SK-N-SH treated with all-trans-retinoic acid at 6 μM for 48 hours (cell line): ENCODE measurements around the gene ABHD13.

Experiments
- ATAC-seq: fragments of 200-7000 bp; cut with Tn5 transposase; 3 replicates; pipeline ENCODE4 v1.9.1; 2020; ENCODE audit warnings: mild to moderate bottlenecking, moderate library complexity
- ARNTL ChIP-seq: fragments of 450-650 bp; formaldehyde crosslinking; IDR thresholded peaks from 2 replicates; pipeline ENCODE4 v1.5.0; 2020; ENCODE audit warnings: low read depth, mild to moderate bottlenecking, moderate library complexity, borderline replicate concordance
- BACH2 ChIP-seq: fragments of 250-450 bp; sonication (Bioruptor Pico); IDR thresholded peaks from 2 replicates; pipeline ENCODE4 v1.9.0; 2021; ENCODE audit warnings: mild to moderate bottlenecking, borderline replicate concordance
- CREB5 ChIP-seq: fragments of 250-450 bp; sonication (Bioruptor Pico); IDR thresholded peaks from 2 replicates; pipeline ENCODE4 v1.5.1; 2020; ENCODE audit warnings: low read depth, mild to moderate bottlenecking, moderate library complexity
- CSDC2 ChIP-seq: fragments of 250-450 bp; sonication (Bioruptor Pico); IDR thresholded peaks from 2 replicates; pipeline ENCODE4 v1.5.0; 2020; ENCODE audit warnings: mild to moderate bottlenecking, moderate library complexity
- ESRRG ChIP-seq: fragments of 250-450 bp; sonication (Bioruptor Pico); IDR thresholded peaks from 2 replicates; pipeline ENCODE4 v1.6.1; 2021; ENCODE audit warnings: mild to moderate bottlenecking
- GLIS3 ChIP-seq: fragments of 250-450 bp; sonication (Bioruptor Pico); IDR thresholded peaks from 2 replicates; pipeline ENCODE4 v1.5.0; 2020; ENCODE audit warnings: mild to moderate bottlenecking, moderate library complexity
- ISL1 ChIP-seq: fragments of 250-450 bp; sonication (Bioruptor Pico); IDR thresholded peaks from 2 replicates; pipeline ENCODE4 v2.1.2; 2022; ENCODE audit warnings: mild to moderate bottlenecking, moderate library complexity
- OSR1 ChIP-seq: fragments of 250-450 bp; sonication (Bioruptor Pico); IDR thresholded peaks from 2 replicates; pipeline ENCODE4 v1.8.0; 2022; ENCODE audit warnings: moderate library complexity, mild to moderate bottlenecking, inconsistent platforms
- PATZ1 ChIP-seq: fragments of 250-450 bp; sonication (Bioruptor Pico); IDR thresholded peaks from 2 replicates; pipeline ENCODE4 v1.8.0; 2020; ENCODE audit warnings: mild to moderate bottlenecking, moderate library complexity, borderline replicate concordance
- PPARA ChIP-seq: fragments of 250-450 bp; sonication (Bioruptor Pico); IDR thresholded peaks from 2 replicates; pipeline ENCODE4 v1.5.0; 2020; ENCODE audit warnings: mild to moderate bottlenecking, borderline replicate concordance
- RARB ChIP-seq: fragments of 250-450 bp; sonication (Bioruptor Pico); IDR thresholded peaks from 2 replicates; pipeline ENCODE4 v1.8.0; 2021; ENCODE audit warnings: mild to moderate bottlenecking, moderate library complexity
- SNAI2 ChIP-seq: fragments of 250-450 bp; sonication (Bioruptor Pico); IDR thresholded peaks from 2 replicates; pipeline ENCODE4 v1.5.0; 2020; ENCODE audit warnings: mild to moderate bottlenecking, moderate library complexity
- TCF4 ChIP-seq: fragments of 250-450 bp; sonication (Bioruptor Pico); IDR thresholded peaks from 2 replicates; pipeline ENCODE4 v1.8.0; 2021; ENCODE audit warnings: mild to moderate bottlenecking, moderate library complexity, borderline replicate concordance
- TOX ChIP-seq: fragments of 250-450 bp; sonication (Bioruptor Pico); IDR thresholded peaks from 2 replicates; pipeline ENCODE4 v1.8.0; 2021; ENCODE audit warnings: mild to moderate bottlenecking, moderate library complexity, borderline replicate concordance
- TSHZ2 ChIP-seq: fragments of 250-450 bp; sonication (Bioruptor Pico); IDR thresholded peaks from 2 replicates; pipeline ENCODE4 v1.5.0; 2020; ENCODE audit warnings: mild to moderate bottlenecking, moderate library complexity
- ZC3H10 ChIP-seq: fragments of 250-450 bp; sonication (Bioruptor Pico); IDR thresholded peaks from 2 replicates; pipeline ENCODE4 v1.5.1; 2021; ENCODE audit warnings: mild to moderate bottlenecking, moderate library complexity
- ZFP3 ChIP-seq: fragments of 250-450 bp; sonication (Bioruptor Pico); IDR thresholded peaks from 2 replicates; pipeline ENCODE4 v1.5.0; 2020; ENCODE audit warnings: mild to moderate bottlenecking, moderate library complexity
- ZFP30 ChIP-seq: fragments of 450-650 bp; formaldehyde crosslinking; IDR thresholded peaks from 2 replicates; pipeline ENCODE4 v1.5.0; 2022; ENCODE audit warnings: mild to moderate bottlenecking, moderate library complexity
- ZNF565 ChIP-seq: fragments of 450-650 bp; formaldehyde crosslinking; conservative IDR thresholded peaks from 2 replicates; pipeline ENCODE4 v1.5.0; 2020; ENCODE audit warnings: low read depth, mild to moderate bottlenecking, moderate library complexity
- ZNF70 ChIP-seq: fragments of 450-650 bp; formaldehyde crosslinking; IDR thresholded peaks from 2 replicates; pipeline ENCODE4 v1.5.0; 2020; ENCODE audit warnings: mild to moderate bottlenecking, moderate library complexity
- ZNF8 ChIP-seq: fragments of 450-650 bp; formaldehyde crosslinking; IDR thresholded peaks from 2 replicates; pipeline ENCODE4 v1.5.0; 2020; ENCODE audit warnings: mild to moderate bottlenecking, moderate library complexity

The ABHD13 gene

GRCh38 chr13:108274718-108275117 is 56.5 kb downstream of the ABHD13 start:
- ATAC-seq, result no peak
- TF ChIP-seq ZNF70 (CRISPR knock-in tag) (no peak), ARNTL (CRISPR knock-in tag) (no peak), SNAI2 (CRISPR knock-in tag) (no peak), PATZ1 (CRISPR knock-in tag) (no peak), TCF4 (CRISPR knock-in tag) (no peak), ESRRG (no peak), ISL1 (no peak)

GRCh38 chr13:108276060-108276459 is 57.9 kb downstream of the ABHD13 start:
- TF ChIP-seq RARB (CRISPR knock-in tag) (no peak), BACH2 (CRISPR knock-in tag) (no peak), OSR1 (CRISPR knock-in tag) (no peak), CSDC2 (CRISPR knock-in tag) (no peak), SNAI2 (CRISPR knock-in tag) (no peak), TSHZ2 (CRISPR knock-in tag) (no peak), TCF4 (CRISPR knock-in tag) (no peak), ARNTL (CRISPR knock-in tag) (no peak), ZFP3 (CRISPR knock-in tag) (no peak), ZNF8 (CRISPR knock-in tag) (no peak), ZC3H10 (no peak), GLIS3 (CRISPR knock-in tag) (no peak), PPARA (CRISPR knock-in tag) (no peak), ZFP30 (no peak), TOX (CRISPR knock-in tag) (no peak)
- no peak for ATAC-seq

GRCh38 chr13:108278466-108278865 is 60.3 kb downstream of the ABHD13 start:
- no peak for ATAC-seq
- TF ChIP-seq ZFP30, result no peak
- no peak for TF ChIP-seq TOX (CRISPR knock-in tag)
- TF ChIP-seq, all 23 proteins: peak for 0

- no peak for ATAC-seq
- TF ChIP-seq ZFP30, result no peak
- TF ChIP-seq RARB (CRISPR knock-in tag), result no peak
- TF ChIP-seq GLIS3 (CRISPR knock-in tag), result no peak
- TF ChIP-seq TOX (CRISPR knock-in tag), result no peak
- no peak for TF ChIP-seq SNAI2 (CRISPR knock-in tag)
- TF ChIP-seq PATZ1 (CRISPR knock-in tag), result no peak
- no peak for TF ChIP-seq ZNF8 (CRISPR knock-in tag)
- no peak for TF ChIP-seq TCF4 (CRISPR knock-in tag)
- TF ChIP-seq ESRRG, result no peak
- no peak for TF ChIP-seq ARNTL (CRISPR knock-in tag)
- no peak for TF ChIP-seq ZFP3 (CRISPR knock-in tag)
- no peak for TF ChIP-seq ZNF70 (CRISPR knock-in tag)
These were observed 63.7 kb downstream of the ABHD13 start for GRCh38 chr13:108281901-108282300.

GRCh38 chr13:108283110-108283509 is 64.9 kb downstream of the ABHD13 start:
- TF ChIP-seq PATZ1 (CRISPR knock-in tag), result no peak
- no peak for TF ChIP-seq ESRRG
- no peak for TF ChIP-seq TOX (CRISPR knock-in tag)
- no peak for TF ChIP-seq SNAI2 (CRISPR knock-in tag)
- no peak for TF ChIP-seq OSR1 (CRISPR knock-in tag)
- TF ChIP-seq CREB5 (CRISPR knock-in tag), result no peak
- no peak for TF ChIP-seq ISL1
- TF ChIP-seq ZFP30, result no peak
- TF ChIP-seq RARB (CRISPR knock-in tag), result no peak
- no peak for TF ChIP-seq ZNF565 (CRISPR knock-in tag)
- no peak for TF ChIP-seq BACH2 (CRISPR knock-in tag)
- TF ChIP-seq ZC3H10, result no peak
- TF ChIP-seq ZFP3 (CRISPR knock-in tag), result no peak
- TF ChIP-seq GLIS3 (CRISPR knock-in tag), result no peak
- no peak for TF ChIP-seq PPARA (CRISPR knock-in tag)

More at GRCh38 chr13:108283110-108283509, 64.9 kb downstream of the ABHD13 start:
- no peak for ATAC-seq
